ENCODE results near the gene CAP2.

- TF ChIP-seq CTCF (IDR thresholded peaks at IDR 0.05; ENCODE audit: insufficient read depth, low read depth, low read length), result no peak
- no peak for TF ChIP-seq EZH2 (IDR thresholded peaks at IDR 0.05; ENCODE audit: insufficient read depth, low read length)
Observed at GRCh38 chr6:17536586-17536985, 143.2 kb downstream of the CAP2 start.
